Measurements from ENCODE around the gene EEF1A2.
A peak's percentile ranks its signal among the peaks of the same experiment; 100 is the strongest.
"Not testable (repeated sequence)": the region's sequence is repeated elsewhere in the genome, so short reads cannot be mapped to it uniquely, and the experiment has no call there.

EEF1A2 gene

GRCh38 chr20:63519668-63520503 is 21.0 kb upstream of the EEF1A2 start:
- DNase-seq: peak; percentile 62

DNA sequence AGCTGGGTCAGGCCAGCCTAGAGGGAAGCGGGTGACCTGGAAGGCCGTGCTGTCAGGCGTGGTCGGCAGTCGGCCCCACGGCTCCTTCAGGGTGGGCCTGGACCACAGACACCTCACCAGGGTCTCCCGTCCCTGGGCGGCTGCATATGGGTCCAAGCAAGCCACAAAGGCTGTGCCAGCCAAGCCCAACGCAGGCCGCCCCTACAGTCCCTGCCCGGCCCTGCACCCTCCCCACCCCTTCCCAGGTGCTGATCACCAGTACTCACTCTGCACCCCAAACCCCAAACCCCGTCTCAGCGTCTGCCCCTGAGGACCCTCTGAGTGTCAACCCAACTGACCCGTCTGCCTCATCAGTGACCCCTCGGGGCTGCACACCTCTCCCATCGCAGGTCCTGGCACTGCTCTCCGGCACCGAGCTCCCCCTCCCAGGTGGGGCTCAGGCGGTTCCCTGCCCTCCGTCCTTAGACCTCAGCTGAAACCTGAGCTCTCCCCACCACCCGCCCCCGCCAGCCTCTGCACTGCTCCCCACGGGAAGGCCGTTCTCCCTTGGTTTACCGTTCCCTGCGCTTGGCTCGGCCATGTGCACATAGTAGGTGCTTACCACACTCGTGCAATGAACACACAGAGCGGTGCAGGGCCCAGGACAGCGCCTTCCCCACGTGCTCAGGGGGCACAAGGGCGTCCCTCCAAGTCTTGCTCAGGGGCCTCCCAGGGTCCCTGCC is 20.2 kb upstream of the EEF1A2 start:
- no peak for DNase-seq

DNA sequence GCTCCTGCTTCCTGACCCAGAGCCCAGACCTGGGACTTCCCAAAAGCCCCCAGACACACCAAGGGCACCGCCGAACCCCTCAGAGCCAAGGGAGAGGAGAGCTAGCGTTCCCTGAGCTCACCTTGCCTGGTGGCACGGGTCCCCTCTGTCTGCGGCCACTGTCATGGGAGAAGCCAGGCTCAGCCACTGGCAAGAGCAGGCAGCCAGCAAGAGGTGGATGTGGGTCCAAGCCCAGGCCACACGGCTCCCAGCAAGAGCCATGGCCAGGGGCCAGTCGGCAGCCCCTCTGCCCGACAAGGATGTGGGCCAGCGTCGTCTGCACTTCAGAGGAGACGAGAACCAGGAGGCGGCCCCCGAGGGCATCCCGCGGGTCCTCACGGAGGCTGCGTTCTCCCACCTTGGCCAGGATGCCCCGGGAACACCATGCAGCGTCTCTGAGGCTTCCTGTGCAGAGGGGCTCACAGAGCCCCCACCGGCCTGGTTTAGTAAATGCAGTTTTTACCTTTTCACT is 19.5 kb upstream of the EEF1A2 start:
- DNase-seq: no peak

DNA sequence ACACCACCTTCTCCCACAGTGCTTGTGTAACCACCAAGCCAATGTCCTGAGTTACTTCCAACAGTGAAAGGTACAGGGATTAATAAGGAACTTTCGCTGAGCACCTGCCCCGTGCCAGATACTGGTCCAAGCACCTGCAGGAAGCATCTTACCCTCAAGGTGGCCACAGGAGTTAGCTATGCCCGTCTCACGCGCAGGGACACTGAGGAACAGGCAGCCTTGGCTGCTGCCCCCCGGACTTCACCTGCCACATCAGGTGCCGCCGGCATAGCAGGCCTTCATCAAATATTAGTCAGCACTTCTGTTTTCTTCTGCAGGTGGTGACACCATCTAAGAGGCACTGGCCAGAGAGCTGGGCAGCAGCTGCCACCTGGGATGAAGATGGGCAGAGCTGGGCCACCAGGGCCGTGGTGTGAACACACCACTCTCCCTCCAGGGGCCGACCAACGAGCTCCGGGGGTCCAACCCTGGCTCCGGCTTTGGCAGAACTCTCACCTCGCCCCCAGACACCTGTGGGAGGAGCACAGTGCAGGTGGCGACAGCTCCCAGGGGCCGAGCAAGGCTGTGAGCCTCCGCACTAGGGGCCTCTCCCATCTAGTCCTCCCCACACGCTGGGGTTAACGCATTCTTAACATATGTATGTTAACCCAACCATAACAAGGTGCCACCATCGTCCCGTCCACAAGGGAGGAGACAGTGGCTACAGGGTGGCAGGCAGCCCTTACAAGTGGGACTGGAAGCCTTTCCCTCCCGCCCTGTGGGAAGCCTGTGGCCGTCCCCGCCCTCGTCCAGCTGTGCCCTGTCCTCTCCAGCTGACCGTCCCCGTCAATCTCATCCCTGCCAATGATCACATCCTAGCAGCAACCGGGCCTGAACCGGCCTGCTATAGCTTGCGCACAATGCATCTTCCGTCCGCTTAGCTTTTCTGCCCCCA is 18.8 kb upstream of the EEF1A2 start:
- DNase-seq: no peak

DNA sequence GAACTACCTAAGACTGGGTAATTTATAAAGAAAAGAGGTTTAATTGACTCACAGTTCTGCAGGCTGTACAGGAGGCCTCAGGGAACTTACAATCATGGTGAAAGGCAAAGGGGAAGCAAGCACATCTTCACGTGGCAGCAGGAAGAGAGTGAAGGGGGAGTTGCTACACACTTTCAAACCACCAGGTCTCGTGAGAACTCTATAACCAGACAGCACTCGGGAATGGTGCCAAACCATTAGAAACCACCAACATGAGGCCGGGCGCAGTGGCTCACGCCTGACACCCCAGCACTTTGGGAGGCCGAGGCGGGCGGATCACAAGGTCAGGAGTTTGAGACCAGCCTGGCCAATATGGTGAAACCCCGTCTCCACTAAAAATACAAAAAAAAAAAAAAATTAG is 15.6 kb upstream of the EEF1A2 start:
- DNase-seq: not testable (repeated sequence)

DNA sequence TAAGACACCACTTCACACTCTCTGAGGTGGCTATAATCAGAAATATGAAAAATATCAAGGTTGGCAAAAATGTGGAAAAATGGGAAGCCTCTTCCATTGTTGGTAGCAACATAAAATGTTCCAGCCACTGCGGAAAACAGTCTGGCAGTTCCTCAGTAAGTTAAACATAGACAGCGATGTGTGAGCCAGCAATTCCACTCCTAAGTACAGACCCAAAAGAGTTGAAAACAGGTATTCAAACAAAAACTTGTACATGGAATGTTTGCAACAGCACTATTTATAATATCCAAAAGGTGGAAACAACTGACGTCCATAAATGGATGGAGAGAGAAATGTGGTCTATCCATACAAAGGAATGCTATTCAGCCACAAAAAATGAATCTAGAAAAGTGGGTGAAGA is 14.3 kb upstream of the EEF1A2 start:
- no peak for DNase-seq

DNA sequence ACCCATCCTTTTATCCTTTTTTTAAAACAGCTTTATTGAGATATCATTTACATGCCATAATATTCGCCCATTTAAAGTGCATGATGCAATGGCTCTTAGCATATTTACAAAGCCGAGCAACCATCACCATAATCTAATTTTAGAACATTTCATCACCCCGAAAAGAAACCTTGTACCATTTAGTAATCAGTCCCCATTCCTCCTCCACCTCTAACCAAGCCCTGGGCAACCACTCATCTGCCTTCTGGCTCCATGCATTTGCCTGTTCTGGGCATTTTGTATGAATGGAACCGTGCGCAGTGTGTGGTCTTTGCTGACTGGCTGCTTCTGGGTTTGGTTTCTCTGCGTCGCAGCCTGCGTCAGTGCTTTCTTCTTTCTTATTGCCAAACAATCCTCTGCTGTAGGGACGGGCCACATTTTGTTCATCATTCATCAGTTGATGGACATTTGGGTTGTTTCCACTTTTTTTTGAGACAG is 10.2 kb upstream of the EEF1A2 start:
- no peak for DNase-seq

GRCh38 chr20:63508072-63508768 is 9.3 kb upstream of the EEF1A2 start:
- no peak for DNase-seq

DNA sequence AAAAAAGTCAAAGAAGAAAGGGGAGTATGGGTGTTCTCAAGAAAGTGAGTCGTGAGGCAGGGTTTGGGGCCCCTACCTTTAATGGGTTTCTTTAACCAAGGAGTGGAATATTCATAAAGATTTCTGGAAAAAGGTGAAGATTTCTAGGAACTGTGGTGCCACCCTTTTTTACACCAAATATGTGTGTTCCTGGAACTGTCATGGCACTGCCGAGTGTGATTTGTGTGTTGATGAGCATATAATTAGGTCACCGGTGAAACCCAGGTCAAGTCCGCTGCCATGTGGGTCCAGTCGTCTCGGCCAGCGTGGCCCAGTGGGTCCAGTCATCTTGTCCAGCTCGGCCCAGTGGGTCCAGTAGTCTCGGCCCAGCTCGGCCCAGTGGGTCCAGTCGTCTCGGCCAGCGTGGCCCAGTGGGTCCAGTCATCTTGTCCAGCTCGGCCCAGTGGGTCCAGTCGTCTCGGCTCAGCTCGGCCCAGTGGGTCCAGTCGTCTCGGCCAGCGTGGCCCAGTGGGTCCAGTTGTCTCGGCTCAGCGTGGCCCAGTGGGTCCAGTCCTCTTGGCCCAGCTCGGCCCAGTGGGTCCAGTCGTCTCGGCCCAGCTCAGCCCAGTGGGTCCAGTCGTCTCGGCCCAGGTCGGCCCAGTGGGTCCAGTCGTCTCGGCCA is 8.3 kb upstream of the EEF1A2 start:
- DNase-seq: no peak

DNA sequence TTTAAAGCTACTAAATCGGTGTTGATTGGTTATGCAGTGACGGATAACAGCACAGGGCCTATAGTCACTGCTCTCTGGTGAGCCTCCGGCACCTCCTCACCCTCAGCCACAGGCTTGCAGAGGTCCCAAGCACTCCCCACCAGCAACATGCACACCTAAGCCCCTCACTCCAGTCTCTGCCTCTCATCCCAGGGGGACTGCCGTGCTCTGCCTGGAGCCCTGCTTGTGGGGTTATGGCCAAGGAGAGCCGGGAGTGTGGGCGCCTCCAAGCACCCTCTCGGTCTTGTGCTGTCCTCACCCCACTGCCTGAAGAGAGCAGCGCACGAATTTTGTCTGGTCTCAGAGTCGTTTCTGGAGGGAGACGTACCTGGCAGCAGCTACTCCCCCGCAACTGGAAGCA is 6.8 kb upstream of the EEF1A2 start:
- no peak for DNase-seq

DNA sequence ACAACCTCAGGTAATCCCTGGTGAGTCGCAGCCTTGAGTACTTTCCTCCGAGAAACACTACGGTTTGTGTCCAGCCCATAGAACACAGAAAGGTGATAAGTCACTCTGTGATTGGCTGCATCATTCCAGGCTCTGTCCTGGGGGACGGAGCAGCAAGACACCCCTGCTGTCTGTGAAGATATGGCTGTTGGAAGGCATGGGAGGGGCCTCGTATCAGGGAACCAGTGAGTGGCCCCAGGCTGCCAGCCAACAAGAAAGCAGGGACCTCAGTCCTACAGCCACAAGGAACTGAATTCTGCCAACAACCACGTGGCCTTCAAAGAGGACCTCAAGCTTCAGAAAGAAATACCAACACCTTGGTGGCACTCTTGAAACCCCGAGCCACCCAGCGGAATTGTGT is 6.4 kb upstream of the EEF1A2 start:
- no peak for DNase-seq

- DNase-seq: no peak
Observed at GRCh38 chr20:63504642-63505041, 5.8 kb upstream of the EEF1A2 start.

DNA sequence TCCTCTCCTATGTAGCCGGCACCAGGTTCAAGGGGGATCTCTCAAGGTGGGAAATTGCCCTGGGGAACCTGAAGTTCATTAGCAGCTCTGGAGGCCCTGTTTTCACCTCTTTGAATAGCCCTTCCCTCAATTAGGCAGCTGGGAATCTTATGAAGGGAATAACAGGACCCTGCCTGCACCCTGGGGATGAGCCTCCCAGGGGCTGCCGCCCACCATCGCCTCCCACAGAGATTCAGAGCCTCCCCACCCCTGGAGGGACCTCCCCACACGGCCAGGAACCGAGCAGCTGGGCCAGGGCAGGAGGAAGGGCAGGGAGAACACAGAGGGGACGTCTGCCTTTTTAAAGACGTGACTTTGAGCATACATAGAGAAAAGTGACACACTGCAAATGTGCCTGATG is 4.6 kb upstream of the EEF1A2 start:
- no peak for DNase-seq

DNA sequence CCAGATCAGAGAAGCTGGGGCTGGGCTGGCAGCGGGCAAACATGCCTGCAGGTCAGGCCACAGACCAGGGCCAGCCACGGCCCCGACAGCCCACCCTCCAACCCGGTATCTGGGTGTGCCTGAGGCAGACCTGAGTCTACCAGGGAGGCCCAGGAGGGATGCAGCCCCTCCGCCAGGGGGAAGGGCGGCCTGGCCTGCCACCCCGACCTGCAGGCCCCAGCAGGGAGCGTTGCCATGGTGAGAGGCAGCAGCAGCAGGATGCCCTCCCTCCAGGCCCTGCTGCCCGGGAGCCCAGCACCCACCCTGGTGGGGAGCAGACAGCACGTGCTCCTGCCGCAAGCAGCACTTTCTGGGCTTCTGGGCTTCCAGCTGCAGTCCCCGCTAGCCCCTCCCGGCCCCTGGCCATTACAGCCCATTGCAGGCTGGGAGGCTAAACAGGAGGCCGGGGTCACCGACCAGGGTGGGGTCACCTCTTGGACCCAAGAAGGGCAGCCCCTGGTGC is 3.8 kb upstream of the EEF1A2 start:
- no peak for DNase-seq

DNA sequence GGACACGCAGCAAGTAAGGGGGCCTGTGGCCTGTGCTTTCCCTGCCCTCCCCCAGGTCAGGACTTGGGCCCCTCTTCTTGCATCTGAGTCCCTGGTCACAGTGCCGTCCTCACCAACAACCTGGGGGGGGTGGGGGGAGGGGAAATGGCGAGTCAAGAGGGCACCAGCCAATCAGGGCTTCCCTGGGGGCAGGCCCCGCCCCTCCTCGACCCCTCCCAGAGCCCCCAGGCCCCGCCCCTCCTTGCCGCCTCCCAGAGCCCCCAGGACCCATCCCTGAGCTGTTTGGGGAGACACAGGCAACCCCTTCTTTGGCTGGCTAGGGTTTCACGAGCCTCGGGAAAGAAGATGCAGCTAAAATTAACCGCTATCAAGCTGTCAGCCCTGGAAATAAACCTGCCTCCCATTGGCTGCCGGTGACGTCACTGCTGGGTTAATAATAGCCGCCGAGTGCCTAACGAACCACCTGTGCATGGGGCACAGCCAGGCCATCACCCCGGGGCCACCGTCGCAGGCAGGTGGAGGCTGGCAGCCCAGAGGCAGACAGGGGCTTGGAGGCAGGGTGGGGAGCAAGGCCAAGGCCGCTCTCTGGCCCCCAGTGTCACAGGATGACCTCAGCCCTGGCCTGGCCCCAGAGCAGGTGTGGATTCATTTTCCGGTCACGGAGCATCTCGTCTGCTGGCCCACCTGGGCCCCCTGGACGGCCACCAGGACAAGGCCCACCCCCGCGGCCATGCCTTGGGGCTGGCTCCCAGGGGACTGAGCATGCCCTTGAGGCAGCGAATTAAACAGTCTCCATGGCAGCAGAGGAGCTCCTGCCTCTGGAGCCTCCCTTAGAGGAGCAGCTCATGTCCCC is 3.2 kb upstream of the EEF1A2 start:
- no peak for DNase-seq

GRCh38 chr20:63500902-63501817 is 2.3 kb upstream of the EEF1A2 start:
- no peak for DNase-seq

DNA sequence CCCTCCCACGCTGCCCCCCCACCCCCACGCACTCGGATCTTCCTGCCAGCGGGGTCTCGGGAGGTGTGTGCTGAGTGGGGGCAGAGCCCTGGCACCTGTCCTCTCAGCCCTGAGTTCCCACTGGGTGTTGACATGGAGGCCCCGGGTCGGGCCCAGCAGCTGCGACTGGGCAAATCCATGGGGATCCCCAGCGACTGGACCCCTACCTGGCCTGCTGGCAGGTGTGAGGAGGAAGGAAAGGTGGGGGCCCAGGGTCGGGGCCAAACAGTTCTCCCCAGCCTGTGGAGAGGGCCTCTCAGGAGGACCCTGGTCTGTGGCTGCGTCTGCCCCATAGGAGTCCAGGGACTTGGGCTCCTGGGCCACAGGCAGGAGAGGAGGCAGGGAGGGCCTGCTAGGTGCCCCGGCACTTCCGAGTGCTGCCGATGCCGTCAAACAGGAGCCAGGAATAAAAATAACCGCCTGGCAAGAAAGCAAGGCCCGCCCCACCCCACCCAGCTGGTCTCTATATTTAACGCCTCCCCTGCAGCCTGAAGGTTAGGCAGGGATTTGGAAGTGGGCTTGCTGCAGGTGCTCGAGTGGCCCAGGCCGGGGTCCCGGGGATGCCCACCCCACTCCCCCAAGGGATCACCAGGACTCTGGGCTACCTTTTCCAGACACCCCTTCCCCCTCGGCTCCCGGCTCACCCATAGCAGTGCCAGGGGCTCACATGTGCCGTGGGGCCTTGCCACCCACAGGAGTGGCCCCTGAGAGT is 1.4 kb upstream of the EEF1A2 start:
- no peak for DNase-seq

GRCh38 chr20:63499338-63499969 is 571 bp upstream of the EEF1A2 start:
- DNase-seq: no peak

All from fibroblast of skin of scalp (primary cell).